NK-92 (cell line): ENCODE results near the gene CENPU.

Experiments used
- DNase-seq: peaks from one replicate; lab custom pipeline; 2025; ENCODE audit not compliant: unreplicated experiment; lab: John Stamatoyannopoulos, UW

CENPU gene

GRCh38 chr4:184645904-184646610 is 87.8 kb downstream of the CENPU start:
- DNase-seq: no peak

- no peak for DNase-seq
These were observed 89.2 kb downstream of the CENPU start for GRCh38 chr4:184644553-184645307.
